ENCODE data around the gene GGT6.

GRCh38 chr17:4525691-4526397, 34.5 kb downstream of the GGT6 start:
- TF ChIP-seq CTCF (conservative IDR thresholded peaks at IDR 0.05; ENCODE audit: low read depth, low read length) = no peak
- no peak for TF ChIP-seq EZH2phosphoT487 (IDR thresholded peaks at IDR 0.05; ENCODE audit: borderline replicate concordance, low read length)
- no peak for TF ChIP-seq EZH2 (IDR thresholded peaks at IDR 0.05; ENCODE audit: low read length, unreplicated experiment)

Data from PC-3 (cell line).